Chondrocyte (in vitro differentiated cells): ENCODE data around the gene TBC1D21. TPM values are rescaled to one million over a fixed set of nuclear protein-coding genes. Genes with fewer than 3 reads are reported as not detected.

Source experiments
- DNase-seq: peaks from one replicate; pipeline ENCODE4 v3.0.0; 2021; ENCODE audit warnings: mixed read lengths, low spot score
- H3K27ac Mint-ChIP-seq: one replicate; pipeline ENCODE4 v1.8.0; 2021; ENCODE audit warnings: mild to moderate bottlenecking, moderate library complexity, mixed read lengths; ENCODE audit not compliant: unreplicated experiment
- H3K27me3 Mint-ChIP-seq: 2 replicates; pipeline ENCODE4 v1.8.0; 2021; ENCODE audit warnings: low read depth, mixed read lengths
- H3K36me3 Mint-ChIP-seq: 2 replicates; pipeline ENCODE4 v1.8.0; 2021; ENCODE audit warnings: low read depth, mixed read lengths
- H3K4me1 Mint-ChIP-seq: 2 replicates; pipeline ENCODE4 v1.8.0; 2021; ENCODE audit warnings: low read depth, mild to moderate bottlenecking, mixed read lengths
- H3K4me3 Mint-ChIP-seq: one replicate; pipeline ENCODE4 v1.8.0; 2021; ENCODE audit warnings: mild to moderate bottlenecking, moderate library complexity, mixed read lengths; ENCODE audit not compliant: unreplicated experiment
- H3K9me3 Mint-ChIP-seq: 2 replicates; pipeline ENCODE4 v1.8.0; 2021; ENCODE audit warnings: low read depth, mixed read lengths
- CTCF ChIP-seq: fragments of 200-600 bp; sonication (generic); IDR thresholded peaks from 2 replicates; pipeline ENCODE4 v1.5.0; 2021; ENCODE audit warnings: antibody characterized with exemption, mild to moderate bottlenecking, moderate library complexity
- total RNA-seq: library from RNA; stranded (reverse); gene quantifications from 3 replicates; pipeline ENCODE4 v1.2.1, GENCODE V29; 2021

The TBC1D21 gene
- total RNA-seq, 1 donor from 2014 or later: not detected

GRCh38 chr15:73851689-73852088, 21.7 kb upstream of the TBC1D21 start:
- H3K4me3 Mint-ChIP-seq: no peak overlapping the region
- no peak for DNase-seq
- H3K4me1 Mint-ChIP-seq: no peaks in the 10 kb centered on the region
- no peaks in the 10 kb centered on the region for H3K36me3 Mint-ChIP-seq
- TF ChIP-seq CTCF: no peak
- peaks cover 55% of the 10 kb centered on the region for H3K27me3 Mint-ChIP-seq
- no peaks in the 10 kb centered on the region for H3K9me3 Mint-ChIP-seq
- H3K27ac Mint-ChIP-seq: no peak overlapping the region

DNA sequence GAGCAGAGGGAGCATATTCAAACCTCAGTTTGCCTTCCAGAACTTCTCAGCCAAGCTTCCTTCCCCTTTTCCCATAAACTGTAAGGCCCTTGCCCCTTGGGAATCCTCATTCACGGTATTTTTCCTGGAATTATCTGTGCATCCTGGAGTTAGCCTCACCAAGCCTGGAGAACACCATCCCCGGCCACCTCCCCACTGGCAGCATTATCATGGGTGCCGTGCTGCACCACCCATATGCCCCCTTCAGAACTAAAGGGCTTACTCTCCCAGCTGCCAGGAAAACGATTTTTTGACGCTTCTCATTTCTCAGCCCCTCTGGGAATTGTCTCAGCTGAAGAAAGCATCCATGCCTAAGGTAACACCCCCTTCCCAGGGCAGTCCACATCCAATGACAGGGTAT, 20.9 kb upstream of the TBC1D21 start:
- H3K27ac Mint-ChIP-seq: no peak overlapping the region
- H3K9me3 Mint-ChIP-seq: no peaks in the 10 kb centered on the region
- no peaks in the 10 kb centered on the region for H3K4me1 Mint-ChIP-seq
- no peak overlapping the region for H3K4me3 Mint-ChIP-seq
- H3K36me3 Mint-ChIP-seq: no peaks in the 10 kb centered on the region
- no peak for TF ChIP-seq CTCF
- H3K27me3 Mint-ChIP-seq: peaks cover 56% of the 10 kb centered on the region
- no peak for DNase-seq

GRCh38 chr15:73854265-73854664, 19.1 kb upstream of the TBC1D21 start:
- no peaks in the 10 kb centered on the region for H3K9me3 Mint-ChIP-seq
- no peak for TF ChIP-seq CTCF
- H3K4me3 Mint-ChIP-seq: no peak overlapping the region
- H3K4me1 Mint-ChIP-seq: no peaks in the 10 kb centered on the region
- no peak overlapping the region for H3K27ac Mint-ChIP-seq
- H3K27me3 Mint-ChIP-seq: peaks cover 52% of the 10 kb centered on the region
- no peak for DNase-seq
- H3K36me3 Mint-ChIP-seq: no peaks in the 10 kb centered on the region

DNA sequence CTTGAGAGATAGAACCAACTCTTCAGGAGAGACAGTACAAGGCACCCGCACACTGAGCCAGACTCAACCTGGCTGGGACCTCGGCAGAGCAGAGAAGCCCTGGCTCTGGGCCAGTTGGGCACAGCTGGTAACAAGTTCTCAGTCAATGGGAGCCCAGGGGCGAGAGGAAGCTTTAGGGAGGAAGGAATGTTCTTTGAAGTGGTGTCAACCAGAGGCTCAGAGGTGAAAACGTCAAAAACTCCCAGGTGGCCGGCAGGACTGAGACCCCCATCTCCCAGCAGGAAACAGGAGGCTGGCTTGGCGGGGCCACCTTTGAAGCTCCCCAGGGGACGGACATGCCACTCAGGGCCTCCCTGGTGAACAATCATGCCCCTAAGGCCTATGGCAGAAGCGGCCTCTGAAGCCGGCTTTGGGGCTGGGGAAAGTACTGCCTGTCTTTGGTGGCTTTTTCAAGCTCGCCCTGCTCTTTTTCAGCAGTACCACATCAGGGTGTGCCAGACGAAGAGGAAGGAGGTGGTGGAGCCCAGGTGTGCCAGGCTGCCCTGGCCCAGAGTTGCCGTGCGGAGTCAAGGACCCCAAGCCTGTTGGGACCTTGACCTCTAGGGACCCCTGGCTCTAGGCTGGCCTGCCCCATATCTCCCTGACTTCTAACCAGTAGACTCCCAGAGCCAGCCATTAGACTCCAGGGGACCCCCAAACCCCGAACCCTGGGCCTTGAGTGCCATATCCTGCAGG, 16.7 kb upstream of the TBC1D21 start:
- Mint-ChIP-seq H3K9me3 (no peaks in the 10 kb centered on the region), H3K27ac (no peak overlapping the region), H3K27me3 (peaks cover 53% of the 10 kb centered on the region), H3K36me3 (no peaks in the 10 kb centered on the region), H3K4me1 (no peaks in the 10 kb centered on the region), H3K4me3 (no peak overlapping the region)
- no peak for TF ChIP-seq CTCF
- DNase-seq: no peak

GRCh38 chr15:73857193-73857920, 16.0 kb upstream of the TBC1D21 start:
- Mint-ChIP-seq H3K36me3 (no peaks in the 10 kb centered on the region), H3K9me3 (no peaks in the 10 kb centered on the region), H3K27me3 (peaks cover 60% of the 10 kb centered on the region), H3K27ac (no peak overlapping the region), H3K4me1 (no peaks in the 10 kb centered on the region), H3K4me3 (no peak overlapping the region)
- TF ChIP-seq CTCF: no peak
- DNase-seq: no peak
